Fibroblast of villous mesenchyme (primary cell): Measurements from ENCODE around the gene NOTCH1. TPM values are rescaled to one million over a fixed set of nuclear protein-coding genes. Genes with fewer than 3 reads are reported as not detected.
"Not testable (repeated sequence)": the region's sequence is repeated elsewhere in the genome, so short reads cannot be mapped to it uniquely, and the experiment has no call there.

ENCODE experiments used
- DNase-seq: peaks from one replicate; pipeline ENCODE4 v3.0.0-alpha.2; 2010; ENCODE audit warnings: low read depth
- H3K4me3 ChIP-seq: 2 replicates; pipeline ENCODE4 v1.5.1; 2011; ENCODE audit warnings: low read depth, mild to moderate bottlenecking, low read length
- CTCF ChIP-seq: IDR thresholded peaks from 2 replicates; pipeline ENCODE4 v1.5.1; 2012; ENCODE audit warnings: low read depth, mild to moderate bottlenecking, low read length; ENCODE audit not compliant: insufficient read depth
- total RNA-seq: library from RNA; depleted of rRNA; stranded (reverse); fragments of >200 nt; gene quantifications from 2 replicates; pipeline ENCODE4 v1.2.3, GENCODE V29; 2012

The NOTCH1 gene
- total RNA-seq, 1 donor: 36.7 TPM

DNA sequence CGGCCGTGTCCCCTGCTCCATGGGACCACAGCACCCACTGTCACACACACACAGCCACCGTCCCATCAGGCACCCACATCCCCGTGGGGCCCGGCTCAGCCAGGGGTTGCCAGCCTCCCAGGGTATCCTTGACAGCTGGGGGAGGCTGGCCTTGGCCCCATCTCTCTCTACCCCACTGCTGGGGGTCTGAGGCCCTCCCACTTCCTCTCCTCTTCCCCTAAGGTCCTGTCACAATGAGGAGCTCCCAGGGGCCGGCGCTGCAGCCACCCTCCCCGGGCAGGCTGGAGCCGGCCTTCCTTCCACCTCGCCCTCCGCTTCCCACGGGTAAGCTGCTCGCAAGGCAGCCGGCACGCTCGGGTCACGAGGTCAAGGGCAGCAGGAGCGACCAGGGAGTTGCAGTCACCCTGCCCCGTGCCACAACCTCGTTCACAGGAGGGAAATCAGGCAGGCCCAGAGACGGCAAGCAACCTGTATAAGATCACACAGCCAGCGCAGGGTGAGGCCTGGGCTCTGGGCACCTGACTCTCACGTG, 38.6 kb upstream of the NOTCH1 start:
- no peak for TF ChIP-seq CTCF
- DNase-seq: no peak
- H3K4me3 ChIP-seq: no peak overlapping the region

DNA sequence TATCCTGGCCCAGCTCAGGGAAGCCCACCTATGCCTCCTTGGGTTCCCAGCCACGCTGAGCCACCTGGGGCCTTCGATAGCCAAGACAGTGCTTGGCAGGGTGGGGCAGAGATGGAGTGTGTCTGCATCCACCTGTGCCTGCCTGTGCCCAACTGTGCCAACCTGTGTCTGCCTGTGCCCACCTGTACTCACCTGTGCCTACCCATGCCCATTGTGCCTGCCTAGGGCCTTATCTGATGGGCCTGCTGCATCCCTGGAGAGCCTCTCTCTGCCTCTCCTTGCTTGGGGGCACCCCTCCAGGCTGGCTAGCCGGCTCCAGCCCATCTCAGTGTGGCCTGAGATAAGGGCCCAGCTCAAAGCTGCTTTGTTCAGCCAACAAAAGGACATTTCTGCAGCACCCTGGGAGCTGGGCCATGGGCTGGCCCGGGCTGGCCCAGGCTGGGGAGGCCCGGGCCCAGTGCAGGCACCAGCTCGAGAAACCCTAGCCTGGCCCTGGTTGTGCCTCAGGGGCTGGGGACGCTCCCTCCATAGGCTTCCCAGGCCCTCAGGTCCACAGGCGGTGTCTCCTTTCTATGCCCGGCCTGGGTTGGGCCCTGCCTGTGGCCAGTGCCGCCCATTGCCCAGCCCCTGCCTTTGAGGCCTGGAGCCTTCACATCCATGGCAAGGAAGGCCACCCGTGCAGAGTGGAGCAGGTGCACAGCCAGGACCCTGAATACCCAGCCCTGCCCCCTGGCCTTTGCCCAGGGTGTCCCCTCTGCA, 37.3 kb upstream of the NOTCH1 start:
- TF ChIP-seq CTCF: no peak
- no peak for DNase-seq
- no peak overlapping the region for H3K4me3 ChIP-seq

DNA sequence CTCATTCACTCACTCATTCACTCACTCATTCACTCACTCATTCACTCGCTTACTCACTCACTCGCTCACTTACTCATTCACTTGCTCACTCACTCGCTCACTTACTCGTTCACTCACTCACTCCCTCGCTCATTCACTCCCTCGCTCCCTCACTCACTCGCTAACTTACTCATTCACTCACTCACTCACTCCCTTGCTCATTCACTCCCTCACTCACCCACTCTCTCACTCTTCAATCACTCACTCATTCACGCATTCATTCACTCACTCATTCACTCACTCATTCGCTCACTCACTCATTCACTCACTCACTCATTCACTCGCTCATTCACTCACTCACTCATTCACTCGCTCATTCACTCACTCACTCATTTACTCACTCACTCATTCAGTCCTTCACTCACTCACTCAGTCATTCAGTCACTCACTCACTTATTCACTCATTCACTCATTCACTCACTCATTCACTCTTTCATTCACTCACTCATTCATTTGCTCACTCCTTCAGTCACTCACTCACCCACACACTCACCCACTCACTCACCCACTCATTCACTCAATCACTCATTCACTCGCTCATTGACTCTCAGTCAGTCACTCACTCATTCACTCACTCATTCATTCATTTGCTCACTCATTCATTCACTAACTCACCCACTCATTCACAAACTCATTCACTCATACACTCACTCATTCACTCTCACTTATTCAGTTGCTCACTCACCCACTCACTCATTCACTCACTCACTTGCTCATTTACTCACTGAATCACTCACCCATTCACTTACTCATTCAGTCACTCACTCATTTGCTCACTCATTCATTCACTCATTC, 36.0 kb upstream of the NOTCH1 start:
- H3K4me3 ChIP-seq: no peak overlapping the region
- no peak for TF ChIP-seq CTCF
- no peak for DNase-seq

- not testable (repeated sequence) for H3K4me3 ChIP-seq, DNase-seq
These were observed 33.9 kb upstream of the NOTCH1 start for GRCh38 chr9:136579650-136580219.

GRCh38 chr9:136578915-136579649, 33.2 kb upstream of the NOTCH1 start:
- no peak overlapping the region for H3K4me3 ChIP-seq
- no peak for TF ChIP-seq CTCF
- DNase-seq: no peak

DNA sequence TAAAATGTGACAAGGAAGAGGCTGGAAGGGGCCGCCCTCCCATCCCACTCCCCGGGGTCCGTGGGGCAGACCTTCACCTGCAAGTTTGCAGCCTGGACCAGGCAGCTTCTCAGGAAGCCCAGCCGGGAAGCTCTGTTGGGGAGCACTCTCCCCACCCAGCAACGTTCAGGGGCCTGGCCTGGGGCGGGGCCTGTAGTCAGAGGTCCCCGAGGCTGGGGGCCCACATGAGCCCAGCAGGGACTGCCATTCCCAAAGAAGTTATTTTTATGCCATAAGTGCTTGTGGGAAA, 32.7 kb upstream of the NOTCH1 start:
- TF ChIP-seq CTCF: no peak
- DNase-seq: no peak
- H3K4me3 ChIP-seq: no peak overlapping the region
